AG04450 (cell line): ENCODE measurements around the gene XRCC3. TPM values are rescaled to one million over a fixed set of nuclear protein-coding genes. Genes with fewer than 3 reads are reported as not detected.

Source experiments
- CTCF ChIA-PET: fragments of 300-600, 350-600 bp; formaldehyde crosslinking; extraction: SDS; loops from one replicate; lab custom pipeline; 2022; ENCODE audit warnings: antibody characterized with exemption, inconsistent platforms; lab: Charles Lee
- POLR2A ChIA-PET: fragments of 350-600 bp; formaldehyde crosslinking; extraction: SDS; loops from one replicate; lab custom pipeline; 2021; ENCODE audit warnings: antibody characterized with exemption, inconsistent platforms; lab: Yijun Ruan, JAX
- DNase-seq: peaks from one replicate; pipeline ENCODE4 v3.0.0-alpha.2; 2011; ENCODE audit warnings: low read depth, low spot score
- H3K27ac ChIP-seq: one replicate; pipeline ENCODE4 v1.5.1; 2012; ENCODE audit warnings: low read depth, low read length, control low read depth
- H3K27me3 ChIP-seq: one replicate; pipeline ENCODE4 v1.6.0; 2012; ENCODE audit warnings: low read length; ENCODE audit not compliant: control insufficient read depth, insufficient read depth
- H3K4me3 ChIP-seq: 2 replicates; pipeline ENCODE4 v1.5.1; 2011; ENCODE audit warnings: mild to moderate bottlenecking, low read depth, low read length, control low read depth
- H3K9me3 ChIP-seq: 2 replicates; pipeline ENCODE4 v1.5.1; 2012; ENCODE audit warnings: low read length; ENCODE audit not compliant: control insufficient read depth, insufficient read depth
- CTCF ChIP-seq: IDR thresholded peaks from 2 replicates; pipeline ENCODE4 v1.5.1; 2011; ENCODE audit warnings: low read depth, low read length, control low read depth, inconsistent platforms
- polyA minus RNA-seq: library from RNA; depleted of rRNA, polyadenylated mRNA; stranded (reverse); fragments of >200 nt; gene quantifications from 2 replicates; pipeline ENCODE4 v1.2.3, GENCODE V29; 2011; rRNA and poly(A)+ RNA removed
- polyA plus RNA-seq: library from polyadenylated mRNA; depleted of rRNA; stranded (reverse); fragments of >200 nt; gene quantifications from 2 replicates; pipeline ENCODE4 v1.2.3, GENCODE V29; 2011; rRNA removed

Gene XRCC3
- polyA plus RNA-seq (4.3 and 4.8 TPM in 2 replicates), polyA minus RNA-seq (2.8 and 3.2 TPM in 2 replicates)

- H3K4me3 ChIP-seq = peak within 1 kb of the TSS; percentile 80
- POLR2A ChIA-PET = interaction anchor here (0.5 to 1.0 kb wide), 5 partner anchors 18 to 144 kb away, joined by 3 to 8 read pairs (median 3); no protein-coding TSS in a partner anchor
- no peaks in the 10 kb centered on the region for H3K27me3 ChIP-seq
- no peak for TF ChIP-seq CTCF
- no peaks in the 10 kb centered on the region for H3K9me3 ChIP-seq
- CTCF ChIA-PET = no interaction called here
- peak within 1 kb of the TSS; percentile 21 for H3K27ac ChIP-seq
- DNase-seq = peak; percentile 99
Measured at GRCh38 chr14:103715052-103716000, at the start of gene XRCC3, which contains the start of gene ZFYVE21. Gene XRCC3 (minus strand): TSS chr14:103715451. CDS start chr14:103711087, 4,364 bp downstream. Gene ZFYVE21 (plus strand): TSS chr14:103715810. CDS start chr14:103715842, 32 bp downstream.

- no peak overlapping the region for H3K4me3 ChIP-seq
- CTCF ChIA-PET = interaction anchor here (0.9 to 1.1 kb wide), 2 partner anchors 44 to 314 kb away, joined by 3 read pairs; no protein-coding TSS in a partner anchor
- no peak for DNase-seq
- peaks cover 3% of the 10 kb centered on the region; the same call in 1 of the 2 replicates for H3K9me3 ChIP-seq
- no peak for TF ChIP-seq CTCF
- no peak overlapping the region for H3K27ac ChIP-seq
- H3K27me3 ChIP-seq = no peaks in the 10 kb centered on the region
- POLR2A ChIA-PET = no interaction called here
Measured at GRCh38 chr14:103763730-103764488, 48.7 kb upstream of the XRCC3 start.

- CTCF ChIA-PET = interaction anchor here (0.5 to 0.7 kb wide), 2 partner anchors 46 to 315 kb away, joined by 3 read pairs; no protein-coding TSS in a partner anchor
- POLR2A ChIA-PET = no interaction called here
- no peak overlapping the region for H3K4me3 ChIP-seq
Measured at GRCh38 chr14:103762541-103762940, 47.3 kb upstream of the XRCC3 start.

GRCh38 chr14:103762036-103762435 lies 46.8 kb upstream of the XRCC3 start:
- no peak for TF ChIP-seq CTCF
- CTCF ChIA-PET = interaction anchor here (0.5 to 0.7 kb wide), 2 partner anchors 46 to 315 kb away, joined by 3 read pairs; no protein-coding TSS in a partner anchor
- DNase-seq = no peak

More at GRCh38 chr14:103762541-103762940, 47.3 kb upstream of the XRCC3 start:
- TF ChIP-seq CTCF = no peak
- Histone ChIP-seq H3K9me3 (peaks cover 3% of the 10 kb centered on the region; the same call in 1 of the 2 replicates), H3K27ac (no peak overlapping the region), H3K27me3 (no peaks in the 10 kb centered on the region)
- DNase-seq = no peak

More at GRCh38 chr14:103762036-103762435, 46.8 kb upstream of the XRCC3 start:
- H3K27ac ChIP-seq = no peak overlapping the region
- H3K9me3 ChIP-seq = peaks cover 3% of the 10 kb centered on the region; the same call in 1 of the 2 replicates
- H3K4me3 ChIP-seq = no peak overlapping the region
- H3K27me3 ChIP-seq = no peaks in the 10 kb centered on the region
- POLR2A ChIA-PET = no interaction called here
